CD4-positive, alpha-beta T cell treated with Interleukin-17A for 4 hours (primary cell): Measurements from ENCODE around the gene HINT2.
A peak's percentile ranks its signal among the peaks of the same experiment; 100 is the strongest.

Source experiments
- DNase-seq: peaks from one replicate; pipeline ENCODE4 v3.0.0-alpha.2; 2020; ENCODE audit warnings: mixed read lengths

Gene HINT2

GRCh38 chr9:35840881-35841644 lies 26.2 kb upstream of the HINT2 start:
- no peak for DNase-seq

GRCh38 chr9:35839926-35840325 lies 25.1 kb upstream of the HINT2 start:
- DNase-seq, result no peak

GRCh38 chr9:35836595-35836994 lies 21.8 kb upstream of the HINT2 start:
- DNase-seq, result no peak

- DNase-seq, result no peak
These were observed 20.9 kb upstream of the HINT2 start for GRCh38 chr9:35835766-35836165.

- peak; percentile 20 for DNase-seq
These were observed 20.4 kb upstream of the HINT2 start for GRCh38 chr9:35835216-35835632.

GRCh38 chr9:35834260-35835215 lies 19.7 kb upstream of the HINT2 start:
- DNase-seq, result no peak

GRCh38 chr9:35832814-35833213 lies 18.0 kb upstream of the HINT2 start:
- no peak for DNase-seq

- DNase-seq, result no peak
These were observed 16.2 kb upstream of the HINT2 start for GRCh38 chr9:35831040-35831439.

- DNase-seq, result no peak
These were observed 14.9 kb upstream of the HINT2 start for GRCh38 chr9:35829764-35830096.

- DNase-seq, result peak; percentile 99
These were observed 14.4 kb upstream of the HINT2 start, which contains the start of gene TMEM8B for GRCh38 chr9:35829084-35829763. TMEM8B (plus strand) TSS chr9:35829228; CDS start chr9:35829448, 220 bp downstream.

GRCh38 chr9:35828716-35829083 lies 13.9 kb upstream of the HINT2 start, which contains the start of gene FAM221B:
FAM221B (minus strand) TSS chr9:35828732; CDS start chr9:35826161, 2,571 bp downstream.
- DNase-seq, result peak; percentile 39

- no peak for DNase-seq
These were observed 12.6 kb upstream of the HINT2 start for GRCh38 chr9:35827486-35827885.

GRCh38 chr9:35826071-35826701 lies 11.3 kb upstream of the HINT2 start:
- peak; percentile 43 for DNase-seq

- DNase-seq, result no peak
These were observed 8.1 kb upstream of the HINT2 start for GRCh38 chr9:35822926-35823325.

- DNase-seq, result no peak
These were observed 5.2 kb upstream of the HINT2 start for GRCh38 chr9:35820076-35820475.

GRCh38 chr9:35818341-35818740 lies 3.5 kb upstream of the HINT2 start:
- no peak for DNase-seq

GRCh38 chr9:35816708-35817107 lies 1.9 kb upstream of the HINT2 start:
- no peak for DNase-seq

- peak; percentile 45 for DNase-seq
These were observed 569 bp downstream of the HINT2 start for GRCh38 chr9:35814106-35814840.

GRCh38 chr9:35813434-35814105 lies 1.3 kb downstream of the HINT2 start:
- DNase-seq, result no peak

GRCh38 chr9:35812025-35812602 lies 2.7 kb downstream of the HINT2 start, which contains the start of gene SPAG8:
SPAG8 (minus strand) TSS chr9:35812262; CDS start chr9:35812147, 115 bp downstream.
- DNase-seq, result peak; percentile 93
